ENCODE results near the gene HEBP2. TPM values are rescaled to one million over a fixed set of nuclear protein-coding genes. Genes with fewer than 3 reads are reported as not detected.

HEBP2 gene
- total and polyA plus RNA-seq, 2 of the 13 experiments (the other 11 are each of a cell fraction or from before 2014, with no cell fraction given), result 16.0 to 72.8 TPM

- no peak overlapping the region for H3K27ac ChIP-seq (ENCODE audit: extremely low read length, insufficient read depth, low read length)
- ChIA-PET POLR2A (no interaction called here), CTCF (ENCODE audit: low intra/inter-chr PET ratio, low total read pairs) (no interaction called here)
- 81% methylated on average over 6 of the region's 6 CpGs for WGBS (ENCODE audit: low lambda C conversion rate)
- H3K4me1 ChIP-seq (ENCODE audit: insufficient read depth, low read length), result peaks cover 18% of the 10 kb centered on the region
- DNase-seq (ENCODE audit: low spot score), result no peak
- BruUV-seq (replicated peaks), result no TSS peak
- no peaks in the 10 kb centered on the region for H3K9me3 ChIP-seq (ENCODE audit: low read length)
- H3K27me3 ChIP-seq (ENCODE audit: control insufficient read depth in 1 of 2, insufficient read depth in 2 of 2, low read length in 2 of 2), result no peaks in the 10 kb centered on the region
- peaks cover 7% of the 10 kb centered on the region for H3K79me2 ChIP-seq (ENCODE audit: insufficient read depth, low read length)
- TF ChIP-seq GATAD2A (CRISPR knock-in tag; IDR thresholded peaks at IDR 0.05) (no peak), CREM (IDR thresholded peaks at IDR 0.05) (no peak), CREM (CRISPR knock-in tag; IDR thresholded peaks at IDR 0.05) (no peak), ELK4 (CRISPR knock-in tag; IDR thresholded peaks at IDR 0.05; ENCODE audit: borderline replicate concordance) (no peak), MBD4 (IDR thresholded peaks at IDR 0.05; ENCODE audit: borderline replicate concordance, low read length) (no peak), KLF6 (CRISPR knock-in tag; IDR thresholded peaks at IDR 0.05) (no peak), MIER3 (CRISPR knock-in tag; IDR thresholded peaks at IDR 0.05; ENCODE audit: borderline replicate concordance) (no peak), RNF2 (conservative IDR thresholded peaks at IDR 0.05; ENCODE audit: low read depth) (no peak), ZNF775 (CRISPR knock-in tag; IDR thresholded peaks at IDR 0.05; ENCODE audit: borderline replicate concordance) (no peak), ZNF207 (IDR thresholded peaks at IDR 0.05; ENCODE audit: borderline replicate concordance) (no peak), TFDP2 (CRISPR knock-in tag; IDR thresholded peaks at IDR 0.05) (no peak), RAD51 (IDR thresholded peaks at IDR 0.05; ENCODE audit: borderline replicate concordance) (no peak), TBX2 (CRISPR knock-in tag; IDR thresholded peaks at IDR 0.05; ENCODE audit: borderline replicate concordance) (no peak), ZNF841 (CRISPR knock-in tag; IDR thresholded peaks at IDR 0.05; ENCODE audit: borderline replicate concordance) (no peak), SIN3A (IDR thresholded peaks at IDR 0.05; ENCODE audit: borderline replicate concordance, low read depth, low read length) (no peak), KDM2A (CRISPR knock-in tag; IDR thresholded peaks at IDR 0.05; ENCODE audit: borderline replicate concordance, low read depth) (no peak), ZFP62 (CRISPR knock-in tag; IDR thresholded peaks at IDR 0.05) (no peak), ZNF788 (CRISPR knock-in tag; IDR thresholded peaks at IDR 0.05; ENCODE audit: borderline replicate concordance) (no peak)
- TF ChIP-seq, protein P1, sequence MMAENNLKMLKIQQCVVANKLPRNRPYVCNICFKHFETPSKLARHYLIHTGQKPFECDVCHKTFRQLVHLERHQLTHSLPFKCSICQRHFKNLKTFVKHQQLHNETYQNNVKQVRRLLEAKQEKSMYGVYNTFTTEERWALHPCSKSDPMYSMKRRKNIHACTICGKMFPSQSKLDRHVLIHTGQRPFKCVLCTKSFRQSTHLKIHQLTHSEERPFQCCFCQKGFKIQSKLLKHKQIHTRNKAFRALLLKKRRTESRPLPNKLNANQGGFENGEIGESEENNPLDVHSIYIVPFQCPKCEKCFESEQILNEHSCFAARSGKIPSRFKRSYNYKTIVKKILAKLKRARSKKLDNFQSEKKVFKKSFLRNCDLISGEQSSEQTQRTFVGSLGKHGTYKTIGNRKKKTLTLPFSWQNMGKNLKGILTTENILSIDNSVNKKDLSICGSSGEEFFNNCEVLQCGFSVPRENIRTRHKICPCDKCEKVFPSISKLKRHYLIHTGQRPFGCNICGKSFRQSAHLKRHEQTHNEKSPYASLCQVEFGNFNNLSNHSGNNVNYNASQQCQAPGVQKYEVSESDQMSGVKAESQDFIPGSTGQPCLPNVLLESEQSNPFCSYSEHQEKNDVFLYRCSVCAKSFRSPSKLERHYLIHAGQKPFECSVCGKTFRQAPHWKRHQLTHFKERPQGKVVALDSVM (CRISPR knock-in tag; IDR thresholded peaks at IDR 0.05), result no peak
- TF ChIP-seq, protein P2, sequence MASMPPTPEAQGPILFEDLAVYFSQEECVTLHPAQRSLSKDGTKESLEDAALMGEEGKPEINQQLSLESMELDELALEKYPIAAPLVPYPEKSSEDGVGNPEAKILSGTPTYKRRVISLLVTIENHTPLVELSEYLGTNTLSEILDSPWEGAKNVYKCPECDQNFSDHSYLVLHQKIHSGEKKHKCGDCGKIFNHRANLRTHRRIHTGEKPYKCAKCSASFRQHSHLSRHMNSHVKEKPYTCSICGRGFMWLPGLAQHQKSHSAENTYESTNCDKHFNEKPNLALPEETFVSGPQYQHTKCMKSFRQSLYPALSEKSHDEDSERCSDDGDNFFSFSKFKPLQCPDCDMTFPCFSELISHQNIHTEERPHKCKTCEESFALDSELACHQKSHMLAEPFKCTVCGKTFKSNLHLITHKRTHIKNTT (CRISPR knock-in tag; IDR thresholded peaks at IDR 0.05), result no peak
- H3K4me2 ChIP-seq (ENCODE audit: low read depth, low read length), result no peak overlapping the region
- H3K36me3 ChIP-seq (replicated peaks in 1 of 2; ENCODE audit: control insufficient read depth in 1 of 2, insufficient read depth in 2 of 2, low read length in 2 of 2), result peaks cover 6 to 34% of the 10 kb centered on the region in 2 experiments
- intact Hi-C loops (cut with micrococcal nuclease; ENCODE audit: unreplicated experiment), result no loop called here
- no peak for ATAC-seq
- H3K9ac ChIP-seq (ENCODE audit: insufficient read depth, low read depth, low read length), result no peak overlapping the region
- no peak for FAIRE-seq
- H2AFZ ChIP-seq (ENCODE audit: low read length), result no peak overlapping the region
- no peaks in the 10 kb centered on the region for H4K20me1 ChIP-seq (ENCODE audit: insufficient read depth, low read length)
- in situ Hi-C loops (cut with HindIII; ENCODE audit: extremely low pct_ligation_motif_present, low pct_unique_long_range_greater_than_20kb), result no loop called here
- H3K4me3 ChIP-seq (replicated peaks in 1 of 3; ENCODE audit: insufficient read depth in 1 of 3, low read depth in 2 of 3, low read length in 3 of 3), result no peak overlapping the region
Observed at GRCh38 chr6:138456401-138456790, 52.4 kb downstream of the HEBP2 start.
